SU-DHL-6 (cell line): ENCODE measurements around the gene DGUOK.

Experiments used
- H2AFZ ChIP-seq: fragments of 200-600 bp; sonication (generic); 2 replicates; pipeline ENCODE4 v1.6.1; 2014; ENCODE audit warnings: low read depth, mild to moderate bottlenecking, moderate library complexity, mixed read lengths, antibody characterized with exemption, low read length; ENCODE audit not compliant: severe bottlenecking
- H3F3A ChIP-seq: fragments of 200-600 bp; shearing (Covaris generic); 2 replicates; pipeline ENCODE4 v1.6.0; 2016; ENCODE audit warnings: antibody characterized with exemption, mild to moderate bottlenecking; ENCODE audit not compliant: insufficient read depth
- H3K27ac ChIP-seq: fragments of 200-600 bp; sonication (generic); 2 replicates; pipeline ENCODE4 v1.5.1; 2016; ENCODE audit warnings: low read depth, mild to moderate bottlenecking, low read length, moderate library complexity, mixed read lengths
- H3K27me3 ChIP-seq: fragments of 200-600 bp; sonication (generic), shearing (Covaris generic); 2 replicates; pipeline ENCODE4 v1.6.0; 2014; ENCODE audit warnings: mild to moderate bottlenecking, low read length
- H3K36me3 ChIP-seq: fragments of 200-600 bp; sonication (generic); 2 replicates; pipeline ENCODE4 v1.6.1; 2014; ENCODE audit warnings: mild to moderate bottlenecking, low read length, mixed read lengths
- H3K4me2 ChIP-seq: fragments of 300-600, 200-600 bp; shearing (Covaris generic), sonication (generic); 2 replicates; pipeline ENCODE4 v1.6.0; 2014; ENCODE audit warnings: low read length, low read depth, mild to moderate bottlenecking; ENCODE audit not compliant: poor library complexity, severe bottlenecking
- H3K4me3 ChIP-seq: fragments of 200-600 bp; sonication (generic); 2 replicates; pipeline ENCODE4 v1.5.1; 2014; ENCODE audit warnings: antibody characterized with exemption, low read length, mild to moderate bottlenecking, mixed read lengths; ENCODE audit not compliant: insufficient read depth, poor library complexity, severe bottlenecking
- H3K79me2 ChIP-seq: fragments of 200-600 bp; sonication (generic); 2 replicates; pipeline ENCODE4 v1.6.1; 2014; ENCODE audit warnings: mild to moderate bottlenecking, low read length, moderate library complexity; ENCODE audit not compliant: insufficient read depth
- H3K9ac ChIP-seq: fragments of 200-600 bp; sonication (generic); 2 replicates; pipeline ENCODE4 v1.7.0; 2014; ENCODE audit warnings: mild to moderate bottlenecking, low read length
- H3K9me2 ChIP-seq: fragments of 200-600 bp; sonication (generic); replicated peaks from 2 replicates; pipeline ENCODE4 v1.6.1; 2014; ENCODE audit warnings: low read length; ENCODE audit not compliant: insufficient read depth
- H3K9me3 ChIP-seq: fragments of 200-600 bp; sonication (generic); 2 replicates; pipeline ENCODE4 v1.6.1; 2014; ENCODE audit warnings: low read length, mixed read lengths; ENCODE audit not compliant: insufficient read depth
- H4K20me1 ChIP-seq: fragments of 200-600 bp; sonication (generic); 2 replicates; pipeline ENCODE4 v1.6.1; 2014; ENCODE audit warnings: low read depth, mild to moderate bottlenecking, antibody characterized with exemption, low read length, moderate library complexity, mixed read lengths
- CTCF ChIP-seq: fragments of 200-600 bp; sonication (generic); IDR thresholded peaks from one replicate; pipeline ENCODE4 v1.5.1; 2017; ENCODE audit warnings: antibody characterized with exemption, mild to moderate bottlenecking, low read length, moderate library complexity; ENCODE audit not compliant: insufficient read depth, poor library complexity, severe bottlenecking
- EZH2phosphoT487 ChIP-seq: fragments of 200-600 bp; sonication (generic), shearing (Covaris generic); conservative IDR thresholded peaks from 2 replicates; pipeline ENCODE4 v1.6.1; 2018; ENCODE audit warnings: mild to moderate bottlenecking, antibody characterized with exemption, low read length, moderate library complexity, mixed read lengths

The DGUOK gene

GRCh38 chr2:73998933-73999332 is 72.3 kb downstream of the DGUOK start:
- no peak overlapping the region for H3K4me2 ChIP-seq
- H4K20me1 ChIP-seq: peaks cover 13% of the 10 kb centered on the region; the same call in 1 of the 2 replicates
- no peak overlapping the region for H3K4me3 ChIP-seq
- no peaks in the 10 kb centered on the region for H3K9me3 ChIP-seq
- H3K9me2 ChIP-seq: no peaks in the 10 kb centered on the region
- H3K79me2 ChIP-seq: peaks cover 91% of the 10 kb centered on the region
- H3K27me3 ChIP-seq: no peaks in the 10 kb centered on the region
- no peak overlapping the region for H3K27ac ChIP-seq
- no peaks in the 10 kb centered on the region for H3K36me3 ChIP-seq
- TF ChIP-seq CTCF: no peak
- TF ChIP-seq EZH2phosphoT487: no peak
- H2AFZ ChIP-seq: no peak overlapping the region
- H3F3A ChIP-seq: no peaks in the 10 kb centered on the region
- no peak overlapping the region for H3K9ac ChIP-seq

- no peaks in the 10 kb centered on the region for H3K27me3 ChIP-seq
- no peaks in the 10 kb centered on the region for H3F3A ChIP-seq
- no peak overlapping the region for H3K4me3 ChIP-seq
- H4K20me1 ChIP-seq: peaks cover 8% of the 10 kb centered on the region; the same call in 1 of the 2 replicates
- H3K79me2 ChIP-seq: peaks cover 91% of the 10 kb centered on the region
- no peaks in the 10 kb centered on the region for H3K9me3 ChIP-seq
- H2AFZ ChIP-seq: no peak overlapping the region
- H3K27ac ChIP-seq: no peak overlapping the region
- no peak overlapping the region for H3K9ac ChIP-seq
- TF ChIP-seq CTCF (no peak), EZH2phosphoT487 (no peak)
- H3K9me2 ChIP-seq: no peaks in the 10 kb centered on the region
- no peaks in the 10 kb centered on the region for H3K36me3 ChIP-seq
- no peak overlapping the region for H3K4me2 ChIP-seq
Observed at GRCh38 chr2:73999881-74000597, 73.4 kb downstream of the DGUOK start.

GRCh38 chr2:74000666-74001065 is 74.0 kb downstream of the DGUOK start:
- H3K4me3 ChIP-seq: no peak overlapping the region
- H3K27me3 ChIP-seq: no peaks in the 10 kb centered on the region
- H2AFZ ChIP-seq: no peak overlapping the region
- no peak overlapping the region for H3K27ac ChIP-seq
- no peaks in the 10 kb centered on the region for H3F3A ChIP-seq
- peaks cover 90% of the 10 kb centered on the region for H3K79me2 ChIP-seq
- no peak overlapping the region for H3K4me2 ChIP-seq
- TF ChIP-seq EZH2phosphoT487 (no peak), CTCF (no peak)
- H3K9ac ChIP-seq: no peak overlapping the region
- peaks cover 8% of the 10 kb centered on the region; the same call in 1 of the 2 replicates for H4K20me1 ChIP-seq
- H3K9me3 ChIP-seq: no peaks in the 10 kb centered on the region
- no peaks in the 10 kb centered on the region for H3K36me3 ChIP-seq
- no peaks in the 10 kb centered on the region for H3K9me2 ChIP-seq
